Gastrocnemius medialis (tissue), 4 donors: ENCODE data around the gene HMX3.

Experiments used
- CTCF ChIP-seq, 5 experiments: fragments of 450-650 bp in 3 of 5; fragments of 200-600 bp in 2 of 5; sonication (generic) in 2 of 5; IDR thresholded peaks in 4 of 5; conservative IDR thresholded peaks in 1 of 5; 1 replicate in 4 of 5; 2 replicates in 1 of 5; pipeline ENCODE4 v1.5.1; 2016 to 2019; ENCODE audit warnings: antibody characterized with exemption in 5 of 5, mild to moderate bottlenecking in 3 of 5, moderate library complexity in 3 of 5
- POLR2A ChIP-seq, 2 donors: fragments of 450-650 bp; IDR thresholded peaks; one replicate each; pipeline ENCODE4 v1.6.1; 2017; ENCODE audit warnings: antibody characterized with exemption in 2 of 2, mild to moderate bottlenecking in 2 of 2, moderate library complexity in 2 of 2

GRCh38 chr10:123143162-123143824, 7.5 kb downstream of the HMX3 start:
- no peak for TF ChIP-seq POLR2A (IDR thresholded peaks at IDR 0.05)
- no peak for TF ChIP-seq CTCF (IDR thresholded peaks at IDR 0.05 in 4 of 5, conservative IDR thresholded peaks at IDR 0.05 in 1 of 5)
